ENCODE results near the gene LZTS2. TPM values are rescaled to one million over a fixed set of nuclear protein-coding genes. Genes with fewer than 3 reads are reported as not detected.
"Not testable (repeated sequence)": the region's sequence is repeated elsewhere in the genome, so short reads cannot be mapped to it uniquely, and the experiment has no call there.

The LZTS2 gene
- polyA plus RNA-seq, 1 donor = 72.5 TPM

DNA sequence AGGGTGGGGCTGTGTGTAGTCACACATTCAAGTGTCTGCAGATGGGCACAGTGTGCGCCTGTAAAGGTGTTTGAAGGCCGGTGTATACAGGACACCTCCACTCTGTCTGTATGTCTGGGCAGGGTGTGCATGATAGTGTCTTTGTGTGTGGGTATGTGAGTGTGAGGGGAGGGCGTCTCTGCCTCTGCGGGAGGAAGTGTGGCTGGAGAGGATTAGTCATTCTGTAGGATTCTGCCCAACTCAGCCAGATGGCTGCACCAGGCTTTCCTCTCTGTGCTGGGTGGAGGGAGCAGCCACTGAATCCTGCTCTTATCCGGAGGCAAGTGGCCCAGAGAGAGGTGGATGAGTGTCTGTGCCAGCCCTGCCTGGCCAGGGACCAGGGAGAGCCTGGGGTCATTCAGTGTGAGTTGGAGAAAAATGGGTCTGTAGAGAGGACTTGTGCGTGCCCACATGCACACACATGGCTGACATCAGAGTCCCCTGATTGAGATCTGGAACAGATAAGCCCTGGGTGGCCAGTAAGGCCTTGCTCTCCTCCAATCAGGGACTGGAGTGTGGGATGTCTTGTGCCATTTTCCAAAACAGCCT is 33.1 kb downstream of the LZTS2 start:
- DNase-seq = peak; percentile 74

DNA sequence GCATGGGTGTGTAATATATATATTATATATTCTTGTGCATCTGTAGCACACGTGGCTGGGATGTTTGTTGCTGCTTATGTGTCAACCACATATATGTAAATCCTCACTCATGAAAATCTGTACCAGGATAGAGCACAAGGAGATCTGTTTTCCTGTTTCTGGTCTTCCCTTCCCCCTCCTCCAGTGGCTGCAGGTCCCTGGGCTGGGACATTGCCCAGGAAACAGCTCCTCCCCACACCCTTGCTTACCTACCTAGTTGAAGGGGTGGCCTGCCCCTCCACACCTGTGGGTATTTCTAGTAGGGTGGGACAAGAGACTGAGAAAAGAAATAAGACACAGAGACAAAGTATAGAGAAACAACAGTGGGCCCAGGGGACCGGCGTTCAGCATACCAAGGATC is 33.7 kb downstream of the LZTS2 start:
- DNase-seq = no peak

DNA sequence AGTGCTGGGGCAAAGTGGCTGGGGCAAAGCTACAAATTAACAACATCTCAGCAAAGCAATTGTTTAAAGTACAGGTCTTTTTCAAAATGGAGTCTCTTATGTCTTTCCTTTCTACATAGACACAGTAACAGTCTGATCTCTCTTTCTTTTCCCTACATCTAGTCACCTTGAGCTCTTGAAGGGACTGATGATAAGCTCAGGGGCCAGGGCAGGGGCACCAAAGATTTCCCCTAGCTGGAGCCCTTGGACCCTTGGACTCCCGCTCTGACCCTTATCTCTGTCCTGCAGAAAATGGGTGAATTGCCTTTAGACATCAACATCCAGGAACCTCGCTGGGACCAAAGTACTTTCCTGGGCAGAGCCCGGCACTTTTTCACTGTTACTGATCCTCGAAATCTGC is 34.8 kb downstream of the LZTS2 start:
- not testable (repeated sequence) for DNase-seq

DNA sequence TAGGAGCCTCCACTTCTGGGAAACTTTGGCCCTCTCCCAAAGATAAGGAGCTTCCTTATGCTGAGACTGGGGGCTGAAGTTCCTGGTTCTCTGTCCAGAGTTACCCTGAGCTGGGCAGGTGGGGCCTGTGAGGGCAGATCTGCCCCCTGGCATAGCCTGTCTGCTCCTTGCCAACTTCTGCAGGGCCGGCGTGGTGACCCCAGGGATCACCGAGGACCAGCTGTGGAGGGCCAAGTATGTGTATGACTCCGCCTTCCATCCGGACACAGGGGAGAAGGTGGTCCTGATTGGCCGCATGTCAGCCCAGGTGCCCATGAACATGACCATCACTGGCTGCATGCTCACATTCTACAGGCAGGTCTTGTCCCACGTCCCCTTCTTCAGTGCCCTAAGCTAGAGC is 35.7 kb downstream of the LZTS2 start:
- no peak for DNase-seq

DNA sequence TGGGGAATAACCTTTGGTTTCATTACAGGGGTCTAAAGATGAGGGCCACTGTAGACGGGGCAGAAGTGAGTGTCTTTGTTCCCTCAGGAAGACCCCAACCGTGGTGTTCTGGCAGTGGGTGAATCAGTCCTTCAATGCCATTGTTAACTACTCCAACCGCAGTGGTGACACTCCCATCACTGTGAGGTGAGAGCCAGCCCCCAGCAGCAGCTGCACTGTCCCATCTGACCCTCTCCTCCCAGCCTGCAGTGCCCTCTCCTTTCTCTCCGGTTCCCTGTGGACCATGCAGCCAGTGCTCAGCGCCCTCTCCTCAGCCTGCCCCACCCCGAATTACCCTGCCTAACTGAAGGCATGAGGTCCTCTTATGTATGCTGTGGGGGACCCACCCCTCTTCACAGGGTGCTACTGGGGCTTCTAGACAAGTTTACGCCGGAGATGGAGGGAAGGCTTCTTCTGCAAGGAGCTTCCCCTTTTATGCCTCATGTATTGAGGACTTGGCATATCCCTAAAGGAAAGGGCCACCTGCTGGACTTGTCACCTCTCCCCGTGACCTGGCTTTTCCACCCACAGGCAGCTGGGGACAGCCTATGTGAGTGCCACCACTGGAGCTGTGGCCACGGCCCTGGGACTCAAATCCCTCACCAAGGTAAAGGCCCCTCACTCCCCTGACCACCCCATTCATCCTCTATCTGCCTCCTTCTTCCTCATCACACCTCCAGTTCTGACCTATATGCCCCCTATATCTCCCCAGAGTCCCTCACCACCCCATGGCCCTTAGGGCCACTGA is 36.5 kb downstream of the LZTS2 start:
- no peak for DNase-seq

DNA sequence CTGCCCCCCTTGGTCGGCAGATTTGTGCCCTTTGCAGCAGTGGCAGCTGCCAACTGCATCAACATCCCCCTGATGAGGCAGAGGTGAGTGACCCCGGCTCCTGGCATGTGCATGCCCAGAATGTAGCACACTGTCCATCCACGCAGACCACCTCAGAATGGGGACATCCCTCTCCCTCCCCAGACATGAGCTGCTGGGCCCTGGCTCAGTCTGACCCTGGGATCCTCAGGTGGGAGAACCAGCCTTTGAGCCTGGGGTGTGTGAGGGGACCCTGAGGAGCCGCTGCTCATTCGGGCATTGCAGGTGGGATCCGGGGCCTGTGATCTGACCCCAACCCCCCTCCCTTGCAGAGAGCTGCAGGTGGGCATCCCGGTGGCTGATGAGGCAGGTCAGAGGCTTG is 37.1 kb downstream of the LZTS2 start:
- DNase-seq = no peak

DNA sequence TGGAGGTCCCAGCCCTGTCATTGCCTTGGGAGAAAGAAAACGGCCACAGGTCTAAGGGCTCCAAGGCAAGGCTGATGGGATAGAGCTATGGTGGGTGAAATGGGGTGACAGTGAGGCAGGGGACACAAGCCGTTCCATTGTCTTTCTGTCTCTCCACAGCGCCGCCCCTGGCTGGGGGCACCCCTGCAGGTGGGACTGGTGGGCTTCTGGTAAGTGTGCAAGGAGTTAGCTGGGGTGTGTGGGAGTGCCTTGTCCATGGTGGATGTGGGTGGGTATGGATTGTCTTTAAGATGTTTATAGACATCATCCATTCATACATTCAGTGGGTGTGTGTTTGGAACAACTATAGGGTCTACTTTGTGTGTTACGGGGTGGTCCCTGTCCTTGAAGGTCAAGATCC is 38.9 kb downstream of the LZTS2 start:
- no peak for DNase-seq

DNA sequence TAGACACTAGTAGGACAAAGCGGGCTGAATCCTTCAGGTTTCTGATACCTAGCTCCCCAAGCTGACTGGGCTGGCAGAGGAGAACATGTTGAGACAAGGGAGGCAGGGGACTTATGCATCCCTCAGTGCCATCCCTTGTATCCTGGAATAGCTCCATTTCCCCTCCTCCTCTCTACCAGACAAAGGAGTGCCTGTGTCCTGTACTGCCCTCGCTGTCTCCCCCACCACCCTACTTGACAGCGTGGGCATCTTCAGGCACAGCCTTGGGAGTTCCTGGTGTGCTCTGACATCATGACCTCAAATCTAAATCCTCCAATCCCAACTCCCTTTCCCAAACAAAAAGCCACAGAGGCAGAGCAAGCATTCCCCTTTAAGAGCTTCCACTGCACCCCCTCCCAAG is 40.5 kb downstream of the LZTS2 start:
- no peak for DNase-seq

DNA sequence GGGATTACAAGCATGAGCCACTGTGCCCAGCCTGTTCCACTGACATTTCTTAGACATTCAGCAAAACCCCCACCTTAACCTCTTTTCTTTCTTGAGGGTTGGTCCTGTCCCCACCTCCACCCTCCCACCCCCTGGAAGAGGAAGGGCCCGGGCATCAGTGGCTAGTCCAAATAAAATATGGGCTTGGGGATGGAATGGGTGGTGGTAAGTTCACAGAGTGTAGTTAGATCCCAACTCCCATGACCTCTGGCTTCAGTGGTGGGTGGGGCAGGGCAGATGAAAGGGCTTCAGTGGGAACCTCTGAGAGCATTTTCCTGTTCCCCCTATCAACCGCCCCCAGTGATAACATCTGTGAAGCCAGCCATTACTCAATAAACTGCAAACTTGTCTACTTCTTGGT is 41.2 kb downstream of the LZTS2 start:
- DNase-seq = no peak

DNA sequence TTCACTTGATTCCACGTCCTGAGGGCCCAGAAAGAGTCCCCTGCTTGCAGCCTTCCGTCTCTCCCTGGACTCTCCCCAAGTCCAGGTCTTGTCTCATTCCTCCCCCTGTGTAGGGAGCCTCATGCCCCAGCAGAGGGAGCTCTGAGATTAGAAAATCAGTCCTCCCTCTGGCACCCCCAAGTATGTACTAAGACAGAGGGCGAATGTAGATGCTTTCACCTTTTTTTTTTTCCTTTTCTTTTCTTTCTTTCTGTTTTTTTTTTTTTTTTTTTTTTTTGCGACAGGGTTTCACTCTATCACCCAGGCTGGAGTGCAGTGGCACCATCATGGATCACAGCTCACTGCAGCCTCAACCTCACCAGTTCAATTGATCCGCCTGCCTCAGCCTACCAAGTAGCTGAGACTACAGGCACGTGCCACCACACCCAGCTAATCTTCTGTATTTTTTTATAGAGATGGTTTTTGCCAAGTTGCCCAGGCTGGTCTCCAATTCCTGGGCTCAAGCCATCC is 41.7 kb downstream of the LZTS2 start:
- DNase-seq = peak; percentile 86

DNA sequence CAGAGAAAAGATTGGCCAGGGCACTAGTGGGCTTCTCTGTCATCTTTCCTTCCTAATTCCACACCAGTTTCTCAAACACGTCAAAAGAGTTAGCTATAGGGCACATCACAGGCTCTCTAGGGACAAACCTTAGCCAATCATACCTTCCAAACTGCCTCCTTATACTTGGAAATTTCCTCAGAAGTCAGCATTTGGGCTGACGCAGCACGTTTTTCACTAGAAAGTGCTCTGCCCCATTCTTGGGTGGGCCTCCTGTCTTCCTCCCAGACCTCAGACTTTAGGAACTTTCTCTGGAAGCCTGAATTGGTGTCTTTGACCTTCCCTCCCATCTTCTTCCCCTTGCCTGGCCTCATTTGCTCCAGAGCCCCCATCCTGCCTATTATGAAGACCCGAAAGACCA is 42.5 kb downstream of the LZTS2 start:
- no peak for DNase-seq

DNA sequence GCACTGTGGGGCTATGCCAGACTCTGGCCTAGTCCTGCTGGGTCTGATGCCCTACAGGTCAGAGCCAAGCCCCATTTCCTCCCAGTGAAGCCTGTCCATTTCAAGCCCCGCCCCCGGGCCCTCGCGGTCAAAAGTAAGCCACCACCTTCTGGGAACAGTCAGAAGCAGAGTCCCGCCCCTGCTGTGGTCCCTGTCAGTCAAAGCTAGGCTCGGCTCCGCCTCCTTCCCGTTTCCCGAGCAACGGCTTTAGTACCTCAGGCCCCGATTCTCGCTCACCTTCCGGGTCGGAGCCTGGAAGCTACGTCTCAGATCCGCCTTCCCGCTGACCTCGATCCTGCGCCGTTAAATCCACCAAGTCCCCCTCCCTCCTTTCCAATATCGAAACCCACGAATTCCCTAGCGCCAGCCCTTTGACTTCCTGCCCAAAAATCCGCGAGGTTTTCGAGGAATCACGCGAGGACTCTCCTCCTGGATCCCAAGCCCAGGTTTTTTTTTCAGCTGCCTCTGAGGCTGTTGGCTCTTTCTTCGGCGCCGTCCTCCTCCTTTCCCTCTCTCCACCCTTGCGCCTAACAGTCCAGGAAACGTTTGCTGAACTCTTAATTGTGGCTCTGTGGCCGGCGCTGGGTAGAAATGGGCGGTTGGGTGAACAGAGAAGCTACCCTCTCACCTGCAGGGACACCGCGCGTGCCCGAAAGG is 43.2 kb downstream of the LZTS2 start:
- DNase-seq = peak; percentile 94

DNA sequence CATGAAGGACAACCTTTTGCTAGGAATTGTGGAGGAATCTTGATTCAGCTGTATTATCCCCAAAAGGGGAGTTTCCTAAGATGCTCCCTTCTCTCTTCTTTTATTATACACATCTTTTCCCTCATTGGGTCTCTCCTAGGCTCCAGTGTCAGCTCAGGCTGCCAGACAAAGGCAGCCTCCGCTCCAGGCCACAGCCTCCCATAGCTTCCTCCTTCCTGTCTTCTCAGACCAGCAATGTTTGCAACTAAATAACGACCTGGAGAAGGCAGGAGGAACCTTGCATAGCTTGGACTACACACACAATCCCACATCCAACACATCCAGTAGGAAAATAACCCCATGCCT is 43.7 kb downstream of the LZTS2 start:
- no peak for DNase-seq

DNA sequence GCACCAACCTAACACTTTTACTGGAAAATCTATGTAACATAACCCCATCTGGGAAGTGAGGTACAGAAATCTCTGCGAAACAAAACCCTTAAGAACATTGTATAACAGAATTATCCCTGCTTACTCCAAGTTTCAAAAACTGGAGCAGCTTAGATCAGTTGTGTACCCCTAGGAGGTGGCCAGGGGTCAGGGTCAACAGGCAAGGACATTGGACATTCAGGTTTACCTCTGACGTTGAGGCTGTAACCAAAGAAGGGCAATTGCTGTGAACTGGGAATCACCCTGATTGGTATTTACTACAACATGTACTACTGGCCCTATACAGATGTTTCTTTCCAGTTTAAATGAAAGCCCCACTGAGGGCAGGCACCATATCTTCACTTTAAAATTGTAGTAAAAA is 44.5 kb downstream of the LZTS2 start:
- no peak for DNase-seq

DNA sequence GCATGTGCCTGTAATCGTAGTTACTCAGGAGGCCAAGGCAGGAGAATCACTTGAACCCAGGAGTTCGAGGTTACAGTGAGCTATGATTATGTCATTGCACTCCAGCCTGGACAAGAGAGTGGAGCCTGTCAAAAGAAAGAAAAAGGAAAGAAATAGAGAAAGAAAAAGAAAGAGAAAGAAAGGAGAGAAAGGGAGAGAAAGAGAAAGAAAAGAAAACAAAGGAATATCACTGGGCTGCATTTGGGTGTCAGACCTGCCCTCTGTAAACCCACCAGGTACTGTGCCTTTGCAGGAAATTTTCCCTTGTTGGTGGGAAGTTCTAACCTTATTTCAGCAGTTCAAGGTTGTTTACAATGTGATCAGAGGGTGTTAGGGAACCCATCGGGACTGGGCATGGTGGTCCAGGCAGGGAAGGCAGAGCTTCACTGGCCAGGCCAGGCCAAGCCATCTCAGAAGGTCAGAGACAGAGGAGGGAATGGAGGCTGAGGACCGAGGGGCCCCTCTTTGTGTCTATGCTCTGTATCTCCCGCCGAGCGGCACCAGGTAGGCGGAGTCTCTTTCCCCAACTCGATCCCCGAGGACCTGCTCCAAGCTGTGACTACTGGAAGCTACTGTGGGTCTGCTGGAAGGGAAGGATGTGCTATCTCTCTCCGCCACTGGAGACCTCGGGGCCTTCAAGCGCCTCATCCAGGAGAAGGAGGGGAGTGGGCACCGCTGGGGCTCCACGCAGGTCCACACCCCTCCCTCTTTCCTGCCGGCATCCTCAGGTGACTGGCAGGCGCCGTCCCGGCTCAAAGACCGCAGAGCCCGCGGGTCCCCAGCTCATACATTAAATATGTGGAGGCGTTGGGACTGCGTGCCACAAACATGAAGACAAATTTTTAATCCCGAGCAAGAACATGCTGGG is 47.0 kb downstream of the LZTS2 start:
- no peak for DNase-seq

DNA sequence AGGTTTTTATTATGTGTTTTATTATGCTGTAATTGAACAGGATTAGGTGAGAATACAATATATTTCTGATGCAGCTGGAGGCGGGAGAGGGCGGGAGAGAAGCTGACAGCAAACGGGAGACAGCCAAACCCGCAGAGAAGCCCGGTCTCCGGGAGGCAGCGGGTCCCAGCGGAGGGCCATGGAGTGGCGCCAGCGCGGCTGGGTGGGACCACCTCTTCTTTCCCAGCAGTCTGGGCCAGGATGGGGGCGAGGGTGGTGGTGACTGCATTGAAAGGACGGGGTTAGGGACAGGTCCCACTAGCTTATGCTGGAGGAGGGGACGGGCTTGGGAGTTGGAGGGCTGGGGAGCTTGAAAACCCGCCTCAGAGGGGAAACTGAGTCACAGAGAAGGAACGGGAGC is 47.7 kb downstream of the LZTS2 start:
- no peak for DNase-seq

DNA sequence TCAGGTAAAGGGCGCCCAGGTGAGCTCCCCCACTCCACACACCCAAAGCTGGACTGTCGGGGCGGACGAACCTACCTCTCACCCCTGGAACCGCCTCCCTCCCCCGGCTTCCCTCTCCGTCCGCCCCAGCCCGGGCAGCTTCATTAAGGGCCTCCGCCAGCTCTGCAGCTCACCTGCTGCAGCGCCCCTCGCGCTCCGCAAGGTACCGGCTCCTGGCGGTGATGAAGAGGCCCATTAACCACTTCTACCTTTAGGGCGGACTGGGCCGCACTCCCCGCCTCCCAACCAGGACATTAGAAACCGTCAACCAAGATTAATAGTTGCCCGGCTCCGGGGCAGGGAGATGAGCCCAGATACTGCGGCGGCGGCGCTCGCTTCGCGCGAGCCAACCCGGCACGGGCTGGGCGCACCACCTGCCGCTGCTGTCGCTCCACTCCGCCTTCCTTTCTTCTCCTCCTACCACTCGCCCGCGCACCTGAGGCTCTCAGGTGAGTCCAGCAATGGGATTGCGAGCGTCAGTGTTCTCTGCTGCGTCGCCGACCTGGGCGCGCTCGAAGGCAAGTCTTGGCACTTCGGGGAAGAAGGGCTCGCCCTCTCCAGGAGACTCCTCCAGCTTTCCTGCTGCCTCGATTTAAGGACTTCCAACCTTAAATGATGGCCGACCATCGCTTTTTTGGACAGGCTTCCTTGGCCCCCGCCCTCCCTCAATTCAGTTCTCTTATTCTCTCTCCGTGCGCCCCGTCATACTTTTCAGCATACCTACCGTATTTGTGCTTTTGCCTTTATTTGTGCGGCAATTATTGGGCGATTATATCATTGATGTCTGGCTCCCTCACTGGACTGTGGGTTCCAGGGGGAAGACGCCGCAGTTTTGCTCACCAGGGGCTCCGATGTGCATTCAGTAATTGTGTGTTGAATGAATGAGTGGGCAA is 48.6 kb downstream of the LZTS2 start:
- no peak for DNase-seq

DNA sequence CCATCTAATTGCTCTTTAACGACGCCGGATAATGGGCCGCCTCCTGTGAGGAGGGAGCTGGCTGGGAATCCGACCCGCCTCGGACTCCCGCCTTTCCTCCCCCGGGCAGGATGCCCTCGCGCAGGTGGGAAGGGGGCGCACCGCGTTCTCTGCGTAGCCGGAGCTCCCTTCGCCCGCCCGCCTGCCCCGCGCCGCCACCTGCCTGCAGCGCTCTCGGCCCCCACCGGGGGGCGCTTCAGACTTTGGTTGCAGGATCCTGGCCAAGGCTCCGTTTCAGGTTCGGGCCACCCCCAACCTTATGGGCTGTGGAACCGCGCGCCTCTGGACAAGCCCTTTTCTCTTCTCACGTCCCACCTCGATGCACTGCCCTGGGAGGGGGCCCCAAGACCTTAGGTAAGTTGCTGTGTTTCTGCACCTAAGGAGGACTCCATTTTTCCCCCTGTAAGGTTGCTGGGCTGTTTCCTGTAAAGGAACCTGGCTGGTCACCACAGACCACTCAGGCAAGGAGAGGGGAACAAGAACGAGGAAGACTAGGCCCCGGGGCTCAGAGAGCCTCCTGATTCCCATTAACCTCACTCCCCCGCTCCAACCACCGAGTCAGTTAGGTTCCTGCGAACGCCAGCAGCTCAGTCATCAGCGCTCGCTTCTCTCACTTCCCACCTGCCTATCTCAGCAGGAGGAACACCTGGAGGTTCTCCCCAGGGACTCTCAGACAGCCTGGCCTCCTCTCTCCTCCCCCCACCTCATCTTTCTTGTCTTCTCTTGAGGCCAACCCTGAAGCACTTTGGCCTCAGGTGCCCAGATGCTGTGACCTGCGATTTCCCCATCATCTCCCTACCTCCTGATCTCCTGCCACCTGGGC is 50.8 kb downstream of the LZTS2 start:
- no peak for DNase-seq

DNA sequence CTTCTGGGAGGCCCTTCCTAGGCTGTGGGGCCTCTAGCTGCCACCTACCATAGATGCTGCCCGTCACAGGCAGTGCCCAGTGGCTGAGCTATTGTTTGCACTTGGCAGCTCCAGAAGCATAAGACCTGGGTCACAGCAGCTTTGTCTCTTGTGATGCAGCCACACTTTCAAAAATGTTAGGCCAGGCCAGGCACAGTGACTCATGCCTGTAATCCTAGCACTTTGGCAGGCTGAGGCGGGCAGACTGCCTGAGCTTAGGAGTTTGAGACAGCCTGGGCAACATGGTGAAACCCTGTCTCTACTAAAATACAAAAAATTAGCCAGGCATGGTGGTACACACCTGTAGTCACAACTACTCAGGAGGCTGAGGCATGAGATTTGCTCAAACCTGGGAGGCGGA is 52.7 kb downstream of the LZTS2 start:
- DNase-seq = no peak

DNA sequence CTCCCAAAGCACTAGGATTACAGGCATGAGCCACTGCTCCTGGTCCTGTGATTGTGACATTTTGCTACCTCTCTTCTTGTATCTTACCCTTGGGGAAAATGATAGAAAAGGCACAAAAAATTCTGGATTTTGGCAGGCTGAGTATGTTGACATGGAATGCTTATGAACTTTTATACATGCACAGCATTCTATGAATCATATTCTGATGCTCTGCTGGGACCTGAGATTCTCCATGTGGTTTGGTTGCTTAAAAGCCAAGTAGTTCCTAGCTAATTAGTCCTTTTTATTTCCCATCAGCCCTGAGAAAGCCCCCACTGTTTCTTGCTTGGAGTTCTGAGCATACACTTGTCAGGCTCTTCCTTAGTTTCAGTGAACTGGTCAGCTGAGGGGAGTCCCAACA is 53.9 kb downstream of the LZTS2 start:
- DNase-seq = no peak

DNA sequence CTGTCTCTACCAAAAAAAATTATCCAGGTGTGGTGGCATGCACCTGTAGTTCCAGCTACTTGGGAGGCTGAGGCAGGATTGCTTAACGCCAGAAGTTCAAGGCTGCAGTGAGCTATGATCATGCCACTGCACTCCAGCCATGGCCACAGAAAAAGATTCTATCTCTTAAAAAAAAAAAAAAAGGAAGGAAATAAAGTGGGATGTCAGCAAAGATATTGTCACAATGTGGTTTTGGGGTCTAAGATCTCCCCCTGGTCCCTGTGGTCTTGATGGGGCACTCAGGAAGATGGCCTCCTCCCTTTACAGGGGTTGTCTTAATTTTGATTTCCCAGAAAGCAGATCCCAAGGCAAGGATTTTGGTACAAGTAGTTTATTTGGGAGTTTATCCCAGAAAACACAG is 54.7 kb downstream of the LZTS2 start:
- no peak for DNase-seq

All from hindlimb muscle (tissue), 1 donor.